HepG2 (cell line): ENCODE results near the gene IQGAP3. TPM values are rescaled to one million over a fixed set of nuclear protein-coding genes. Genes with fewer than 3 reads are reported as not detected.

ENCODE experiments used
- ATAC-seq: fragments of 200-7000 bp; cut with Tn5 transposase; 3 replicates; pipeline ENCODE4 v1.9.1; 2020; ENCODE audit warnings: mild to moderate bottlenecking, moderate library complexity
- BruUV-seq: library from RNA; stranded (reverse); fragments of 400-500 nt; replicated peaks from 2 replicates; lab custom pipeline; 2021; lab: Mats Ljungman, UMichigan
- CTCF ChIA-PET: fragments of 300-600 bp; formaldehyde crosslinking; extraction: SDS; loops from one replicate; lab custom pipeline; 2021; ENCODE audit warnings: low total read pairs, inconsistent platforms, low intra/inter-chr PET ratio; lab: Yijun Ruan, JAX
- POLR2A ChIA-PET: fragments of 350-600 bp; sonication (Branson Sonifier 250); formaldehyde crosslinking; loops from one replicate; lab custom pipeline; 2020; ENCODE audit warnings: antibody characterized with exemption, inconsistent platforms; lab: Yijun Ruan, JAX
- DNase-seq: peaks from one replicate; pipeline ENCODE4 v3.0.0-alpha.2; 2015; ENCODE audit warnings: low spot score
- FAIRE-seq: peaks from 3 replicates; lab custom pipeline; 2011; peaks lifted over from hg19 to GRCh38; lab: Jason Lieb, UNC
- H2AFZ ChIP-seq: one replicate; pipeline ENCODE4 v1.6.1; 2011; ENCODE audit warnings: low read length, inconsistent platforms
- H3K27ac ChIP-seq: fragments of 300-600 bp; 3 replicates; pipeline ENCODE4 v1.8.0; 2011; ENCODE audit warnings: mixed run types, mild to moderate bottlenecking, mixed read lengths, low read length, inconsistent platforms; ENCODE audit not compliant: insufficient read depth; ENCODE audit errors: extremely low read length
- H3K27me3 ChIP-seq, 2 experiments: fragments of 200-600 bp in 1 of 2; 2 replicates in 1 of 2; 3 replicates in 1 of 2; pipeline versions ENCODE4 v1.6.0 to v1.8.0; 2011; ENCODE audit warnings: low read length in 2 of 2, mild to moderate bottlenecking in 2 of 2, moderate library complexity in 2 of 2, inconsistent platforms in 1 of 2; ENCODE audit not compliant: insufficient read depth in 2 of 2, control insufficient read depth in 1 of 2
- H3K36me3 ChIP-seq, 2 experiments: fragments of 200-600 bp in 1 of 2; replicated peaks in 1 of 2; 2 replicates in 1 of 2; 3 replicates in 1 of 2; pipeline versions ENCODE4 v1.5.1 to v1.8.0; 2011; ENCODE audit warnings: low read length in 2 of 2, inconsistent platforms in 1 of 2; ENCODE audit not compliant: insufficient read depth in 2 of 2, control insufficient read depth in 1 of 2
- H3K4me1 ChIP-seq: 2 replicates; pipeline ENCODE4 v1.5.1; 2012; ENCODE audit warnings: low read length, inconsistent platforms; ENCODE audit not compliant: insufficient read depth
- H3K4me2 ChIP-seq: 2 replicates; pipeline ENCODE4 v1.6.0; 2011; ENCODE audit warnings: low read depth, low read length, inconsistent platforms
- H3K4me3 ChIP-seq, 3 experiments: fragments of 200-600 bp in 1 of 3; sonication (generic), shearing (Covaris generic) in 1 of 3; replicated peaks in 1 of 3; 2 replicates each; pipeline ENCODE4 v1.5.1; 2011 to 2016; ENCODE audit warnings: low read length in 3 of 3, inconsistent platforms in 2 of 3, low read depth in 2 of 3, mild to moderate bottlenecking in 2 of 3, control low read depth in 1 of 3, mixed read lengths in 1 of 3; ENCODE audit not compliant: insufficient read depth in 1 of 3
- H3K79me2 ChIP-seq: one replicate; pipeline ENCODE4 v1.6.1; 2011; ENCODE audit warnings: low read length, inconsistent platforms; ENCODE audit not compliant: insufficient read depth
- H3K9ac ChIP-seq: 2 replicates; pipeline ENCODE4 v1.6.0; 2011; ENCODE audit warnings: mild to moderate bottlenecking, low read depth, low read length, inconsistent platforms; ENCODE audit not compliant: insufficient read depth
- H3K9me3 ChIP-seq: 2 replicates; pipeline ENCODE4 v1.5.1; 2012; ENCODE audit warnings: mild to moderate bottlenecking, low read length
- H4K20me1 ChIP-seq: 2 replicates; pipeline ENCODE4 v1.6.0; 2011; ENCODE audit warnings: inconsistent platforms, mild to moderate bottlenecking, low read length, moderate library complexity; ENCODE audit not compliant: insufficient read depth
- CENPX ChIP-seq: sonication (generic); formaldehyde crosslinking; IDR thresholded peaks from 2 replicates; pipeline ENCODE4 v1.9.0; 2021; ENCODE audit warnings: mild to moderate bottlenecking, missing genetic modification reagents, moderate library complexity
- PHF5A ChIP-seq: IDR thresholded peaks from one replicate; pipeline ENCODE4 v1.6.1; 2018; ENCODE audit warnings: low read depth, missing genetic modification reagents; ENCODE audit not compliant: unreplicated experiment
- REXO4 ChIP-seq: sonication (generic); formaldehyde crosslinking; IDR thresholded peaks from 2 replicates; pipeline ENCODE4 v1.8.0; 2022; ENCODE audit warnings: missing genetic modification reagents, mild to moderate bottlenecking, borderline replicate concordance
- THAP7 ChIP-seq: sonication (generic); formaldehyde crosslinking; IDR thresholded peaks from 2 replicates; pipeline ENCODE4 v1.8.1; 2023; ENCODE audit warnings: mild to moderate bottlenecking, missing genetic modification reagents
- ZNF101 ChIP-seq: sonication (generic); formaldehyde crosslinking; IDR thresholded peaks from 2 replicates; pipeline ENCODE4 v1.4.0; 2020; ENCODE audit warnings: mild to moderate bottlenecking, low read depth, missing genetic modification reagents, borderline replicate concordance
- WGBS: methylation state at CpG from one replicate; pipeline ENCODE4 v1.1.6; 2017; ENCODE audit warnings: low lambda C conversion rate; 5-methylcytosine and 5-hydroxymethylcytosine counted together
- in situ Hi-C: cut with HindIII; loops from 2 replicates; pipeline ENCODE4 v1.10.0; 2017; ENCODE audit warnings: low pct_unique_long_range_greater_than_20kb; ENCODE audit not compliant: extremely low pct_ligation_motif_present
- intact Hi-C: fragments of 100-400 bp; cut with micrococcal nuclease; formaldehyde crosslinking; loops from one replicate; pipeline ENCODE4 v1.10.0; 2022; ENCODE audit not compliant: unreplicated experiment
- polyA plus RNA-seq, 8 experiments: library from polyadenylated mRNA; depleted of rRNA in 3 of 8; stranded (reverse) in 7 of 8; unstranded in 1 of 8; fragments of >200 nt; fragmentation: Illumina TruSeq in 4 of 8; extraction: Trizol in 4 of 8; gene quantifications; 2 replicates each; pipeline versions ENCODE4 v1.2.1 to v1.2.3, GENCODE V29; 2011 to 2016; ENCODE audit warnings: low read depth in 4 of 8, missing spikeins in 1 of 8, mixed read lengths in 1 of 8; ENCODE audit not compliant: insufficient read depth in 1 of 8
- total RNA-seq, 5 experiments: library from RNA; depleted of rRNA; stranded (reverse); fragments of >200 nt; fragmentation: Illumina TruSeq; extraction: Trizol; gene quantifications; 2 replicates each; pipeline ENCODE4 v1.2.3, GENCODE V29; 2016; ENCODE audit warnings: low read depth in 1 of 5

The IQGAP3 gene
- total and polyA plus RNA-seq, 2 of the 13 experiments (the other 11 are each of a cell fraction or from before 2014, with no cell fraction given) = 13.5 to 14.1 TPM

GRCh38 chr1:156497743-156498431, 74.5 kb downstream of the IQGAP3 start:
- ChIA-PET CTCF (no interaction called here), POLR2A (interaction anchor here (1.3 to 2.1 kb wide), 2 partner anchors 12 to 40 kb away, joined by 5 to 19 read pairs; no protein-coding TSS in a partner anchor)
- H3K79me2 ChIP-seq = peaks cover 32% of the 10 kb centered on the region
- no peak overlapping the region for H2AFZ ChIP-seq
- no peak overlapping the region for H3K9ac ChIP-seq
- no TSS peak for BruUV-seq
- H3K4me3 ChIP-seq = no peak overlapping the region
- 93% methylated on average over 5 of the region's 5 CpGs for WGBS
- peaks cover 2 to 7% of the 10 kb centered on the region in 2 experiments; a peak in 4 of 5 replicates for H3K27me3 ChIP-seq
- DNase-seq = no peak
- H3K9me3 ChIP-seq = no peaks in the 10 kb centered on the region
- H3K36me3 ChIP-seq = peaks cover 0 to 7% of the 10 kb centered on the region in 2 experiments; a peak in 1 of 5 replicates
- H3K27ac ChIP-seq = no peak overlapping the region
- no peak for TF ChIP-seq THAP7 (CRISPR knock-in tag)
- TF ChIP-seq ZNF101 (CRISPR knock-in tag) = no peak
- no peak for TF ChIP-seq PHF5A
- no peak for TF ChIP-seq REXO4 (CRISPR knock-in tag)
- no peak for TF ChIP-seq CENPX (CRISPR knock-in tag)
- intact Hi-C loops (loop anchor here (2.0 kb wide), 1 partner anchor 17 kb away; no protein-coding TSS in a partner anchor), in situ Hi-C loops (no loop called here)
- peaks cover 57% of the 10 kb centered on the region for H3K4me1 ChIP-seq
- H4K20me1 ChIP-seq = peaks cover 58% of the 10 kb centered on the region
- no peak for FAIRE-seq
- H3K4me2 ChIP-seq = peak overlapping the region; percentile 41; the same call in 1 of the 2 replicates
- no peak for ATAC-seq
